NK-92 treated with Interleukin-12 subunit alpha and Interleukin-12 subunit beta, amount 100 ng/mL, for 24 hours (cell line): ENCODE measurements around the gene ALKBH3.

ENCODE experiments used
- DNase-seq: peaks from one replicate; lab custom pipeline; 2025; lab: John Stamatoyannopoulos, UW

The ALKBH3 gene

GRCh38 chr11:43941257-43941994 is 60.8 kb downstream of the ALKBH3 start:
- DNase-seq, result no peak

- no peak for DNase-seq
These were observed 62.2 kb downstream of the ALKBH3 start for GRCh38 chr11:43942662-43943371.

GRCh38 chr11:43943372-43943930 is 62.8 kb downstream of the ALKBH3 start:
- DNase-seq, result no peak

GRCh38 chr11:43943931-43944751 is 63.5 kb downstream of the ALKBH3 start:
- no peak for DNase-seq

- peak; percentile 36 for DNase-seq
These were observed 64.2 kb downstream of the ALKBH3 start for GRCh38 chr11:43944761-43945311.

GRCh38 chr11:43947003-43947500 is 66.4 kb downstream of the ALKBH3 start:
- DNase-seq, result no peak

GRCh38 chr11:43947815-43948214 is 67.2 kb downstream of the ALKBH3 start:
- no peak for DNase-seq

GRCh38 chr11:43948341-43949225 is 68.0 kb downstream of the ALKBH3 start:
- no peak for DNase-seq

- no peak for DNase-seq
These were observed 69.8 kb downstream of the ALKBH3 start for GRCh38 chr11:43950311-43950855.

GRCh38 chr11:43951231-43951630 is 70.6 kb downstream of the ALKBH3 start:
- no peak for DNase-seq

- DNase-seq, result no peak
These were observed 71.4 kb downstream of the ALKBH3 start for GRCh38 chr11:43952020-43952400.

GRCh38 chr11:43952401-43953342 is 72.0 kb downstream of the ALKBH3 start:
- DNase-seq, result no peak

- DNase-seq, result no peak
These were observed 72.9 kb downstream of the ALKBH3 start for GRCh38 chr11:43953521-43953920.

GRCh38 chr11:43954241-43954640 is 73.6 kb downstream of the ALKBH3 start:
- no peak for DNase-seq

- no peak for DNase-seq
These were observed 74.9 kb downstream of the ALKBH3 start for GRCh38 chr11:43955381-43956118.

- DNase-seq, result no peak
These were observed 76.9 kb downstream of the ALKBH3 start for GRCh38 chr11:43957571-43957970.

- DNase-seq, result no peak
These were observed 78.8 kb downstream of the ALKBH3 start for GRCh38 chr11:43959321-43959995.
